Measurements from ENCODE around the gene STARD3. TPM values are rescaled to one million over a fixed set of nuclear protein-coding genes. Genes with fewer than 3 reads are reported as not detected.

Gene STARD3
- total RNA-seq, 1 experiment from 2014 or later = 44.8 TPM

DNA sequence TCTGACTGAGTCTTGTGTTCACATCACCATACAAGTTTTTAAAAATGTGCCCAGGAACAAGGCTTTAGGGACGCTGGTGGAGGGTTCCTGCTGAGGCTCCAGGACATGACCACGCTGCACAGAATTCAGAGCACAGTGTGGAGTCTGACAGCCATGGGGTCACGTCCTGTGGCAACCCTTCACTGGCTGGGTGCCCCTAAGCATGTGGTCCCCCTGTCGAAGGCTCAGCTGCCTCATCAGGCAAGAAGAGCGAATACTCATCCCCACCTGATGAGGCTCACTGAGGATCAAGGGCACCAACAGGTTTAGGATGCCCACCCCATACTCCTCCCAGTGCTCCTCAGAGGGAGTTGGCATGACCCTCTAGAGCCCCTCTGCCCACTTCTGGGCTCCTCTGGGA is 37.2 kb downstream of the STARD3 start:
- H3K27ac ChIP-seq (ENCODE audit: low read length) = no peak overlapping the region
- intact Hi-C loops (cut with micrococcal nuclease; ENCODE audit: unreplicated experiment) (loop anchor here (5.0 kb wide), 1 partner anchor 52 kb away; no protein-coding TSS in a partner anchor), in situ Hi-C loops (cut with HindIII; ENCODE audit: low pct_unique_long_range_greater_than_20kb, low sequenced_read_pairs) (no loop called here)
- DNase-seq (ENCODE audit: low read depth, low spot score) = no peak
- CTCF ChIA-PET = no interaction called here
- BruUV-seq (replicated peaks) = no TSS peak
- no peaks in the 10 kb centered on the region for H3K36me3 ChIP-seq (ENCODE audit: control insufficient read depth, insufficient read depth, low read length)
- TF ChIP-seq, protein P1, sequence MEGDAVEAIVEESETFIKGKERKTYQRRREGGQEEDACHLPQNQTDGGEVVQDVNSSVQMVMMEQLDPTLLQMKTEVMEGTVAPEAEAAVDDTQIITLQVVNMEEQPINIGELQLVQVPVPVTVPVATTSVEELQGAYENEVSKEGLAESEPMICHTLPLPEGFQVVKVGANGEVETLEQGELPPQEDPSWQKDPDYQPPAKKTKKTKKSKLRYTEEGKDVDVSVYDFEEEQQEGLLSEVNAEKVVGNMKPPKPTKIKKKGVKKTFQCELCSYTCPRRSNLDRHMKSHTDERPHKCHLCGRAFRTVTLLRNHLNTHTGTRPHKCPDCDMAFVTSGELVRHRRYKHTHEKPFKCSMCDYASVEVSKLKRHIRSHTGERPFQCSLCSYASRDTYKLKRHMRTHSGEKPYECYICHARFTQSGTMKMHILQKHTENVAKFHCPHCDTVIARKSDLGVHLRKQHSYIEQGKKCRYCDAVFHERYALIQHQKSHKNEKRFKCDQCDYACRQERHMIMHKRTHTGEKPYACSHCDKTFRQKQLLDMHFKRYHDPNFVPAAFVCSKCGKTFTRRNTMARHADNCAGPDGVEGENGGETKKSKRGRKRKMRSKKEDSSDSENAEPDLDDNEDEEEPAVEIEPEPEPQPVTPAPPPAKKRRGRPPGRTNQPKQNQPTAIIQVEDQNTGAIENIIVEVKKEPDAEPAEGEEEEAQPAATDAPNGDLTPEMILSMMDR (IDR thresholded peaks at IDR 0.05) = no peak
- TF ChIP-seq POLR2AphosphoS5 (IDR thresholded peaks at IDR 0.05; ENCODE audit: low read depth, low read length) (no peak), SIN3A (IDR thresholded peaks at IDR 0.05; ENCODE audit: borderline replicate concordance, insufficient read depth, low read depth, low read length) (no peak), TCF7L2 (IDR thresholded peaks at IDR 0.05; ENCODE audit: low read depth, low read length) (no peak), REST (IDR thresholded peaks at IDR 0.05; ENCODE audit: insufficient read depth in 1 of 2, low read depth in 2 of 2, low read length in 1 of 2) (no peak)
- H3K27me3 ChIP-seq (ENCODE audit: control insufficient read depth, insufficient read depth, low read length) = no peaks in the 10 kb centered on the region
- POLR2A ChIA-PET = no interaction called here
- H3K9me3 ChIP-seq (ENCODE audit: control insufficient read depth, insufficient read depth, low read depth, low read length) = no peaks in the 10 kb centered on the region
- no peak overlapping the region for H3K4me3 ChIP-seq (ENCODE audit: low read depth in 2 of 2, low read length in 2 of 2)
- peaks cover 5% of the 10 kb centered on the region; the same call in 1 of the 2 replicates for H3K4me1 ChIP-seq (ENCODE audit: control insufficient read depth, insufficient read depth, low read length)
- ATAC-seq = no peak

- ChIA-PET CTCF (no interaction called here), POLR2A (interaction anchor here (0.6 kb wide), 1 partner anchor 40 kb away, joined by 3 read pairs; no protein-coding TSS in a partner anchor)
- Histone ChIP-seq H3K9me3 (ENCODE audit: control insufficient read depth, insufficient read depth, low read depth, low read length) (no peaks in the 10 kb centered on the region), H3K27me3 (ENCODE audit: control insufficient read depth, insufficient read depth, low read length) (no peaks in the 10 kb centered on the region), H3K27ac (ENCODE audit: low read length) (no peak overlapping the region), H3K36me3 (ENCODE audit: control insufficient read depth, insufficient read depth, low read length) (no peaks in the 10 kb centered on the region), H3K4me1 (ENCODE audit: control insufficient read depth, insufficient read depth, low read length) (peaks cover 5% of the 10 kb centered on the region; the same call in 1 of the 2 replicates), H3K4me3 (ENCODE audit: low read depth in 2 of 2, low read length in 2 of 2) (no peak overlapping the region)
- ATAC-seq = no peak
- in situ Hi-C loops (cut with HindIII; ENCODE audit: low pct_unique_long_range_greater_than_20kb, low sequenced_read_pairs) (no loop called here), intact Hi-C loops (cut with micrococcal nuclease; ENCODE audit: unreplicated experiment) (loop anchor here (5.0 kb wide), 1 partner anchor 53 kb away; no protein-coding TSS in a partner anchor)
- no TSS peak for BruUV-seq (replicated peaks)
- no peak for DNase-seq (ENCODE audit: low read depth, low spot score)
- TF ChIP-seq SIN3A (IDR thresholded peaks at IDR 0.05; ENCODE audit: borderline replicate concordance, insufficient read depth, low read depth, low read length) (no peak), TCF7L2 (IDR thresholded peaks at IDR 0.05; ENCODE audit: low read depth, low read length) (no peak), REST (IDR thresholded peaks at IDR 0.05; ENCODE audit: insufficient read depth in 1 of 2, low read depth in 2 of 2, low read length in 1 of 2) (no peak), POLR2AphosphoS5 (IDR thresholded peaks at IDR 0.05; ENCODE audit: low read depth, low read length) (no peak)
- TF ChIP-seq, protein P1 (IDR thresholded peaks at IDR 0.05) = no peak
Measured at GRCh38 chr17:39674702-39675389, 37.9 kb downstream of the STARD3 start.
